A549 treated with AZD2906 at 1 μM for 4 hours (cell line): ENCODE measurements around the gene PARM1. TPM values are rescaled to one million over a fixed set of nuclear protein-coding genes. Genes with fewer than 3 reads are reported as not detected.

Source experiments
- total RNA-seq: library from RNA; stranded (reverse); fragments of 200-300 nt; extraction: Qiagen RNA extraction; gene quantifications from 5 replicates; pipeline ENCODE4 v1.2.3, GENCODE V29; 2022

The PARM1 gene
- total RNA-seq, result 0.50 to 0.57 TPM (median 0.51 TPM) in 5 replicates

GRCh38 chr4:74932832-74933561 is at the start of gene PARM1:
TSS of gene PARM1 (plus strand) at chr4:74933116. CDS start at chr4:74933328, 212 bp downstream.

Other genes starting within 250 kb of the PARM1 start
- 0.89 to 1.8 TPM (median 1.3 TPM) in 5 replicates for gene BTC, start 138.6 kb upstream of the PARM1 start, total RNA-seq